GM12891 (cell line): ENCODE results near the gene ERLIN1.

ENCODE experiments used
- POLR2A ChIP-seq: IDR thresholded peaks from 2 replicates; pipeline ENCODE4 v1.6.1; 2011; ENCODE audit warnings: low read depth, low read length, control low read depth
- POLR2AphosphoS5 ChIP-seq: IDR thresholded peaks from 2 replicates; pipeline ENCODE4 v1.6.1; 2011; ENCODE audit warnings: low read depth, low read length, control low read depth
- TAF1 ChIP-seq: IDR thresholded peaks from 2 replicates; pipeline ENCODE4 v1.6.1; 2011; ENCODE audit warnings: low read depth, low read length, control low read depth

DNA sequence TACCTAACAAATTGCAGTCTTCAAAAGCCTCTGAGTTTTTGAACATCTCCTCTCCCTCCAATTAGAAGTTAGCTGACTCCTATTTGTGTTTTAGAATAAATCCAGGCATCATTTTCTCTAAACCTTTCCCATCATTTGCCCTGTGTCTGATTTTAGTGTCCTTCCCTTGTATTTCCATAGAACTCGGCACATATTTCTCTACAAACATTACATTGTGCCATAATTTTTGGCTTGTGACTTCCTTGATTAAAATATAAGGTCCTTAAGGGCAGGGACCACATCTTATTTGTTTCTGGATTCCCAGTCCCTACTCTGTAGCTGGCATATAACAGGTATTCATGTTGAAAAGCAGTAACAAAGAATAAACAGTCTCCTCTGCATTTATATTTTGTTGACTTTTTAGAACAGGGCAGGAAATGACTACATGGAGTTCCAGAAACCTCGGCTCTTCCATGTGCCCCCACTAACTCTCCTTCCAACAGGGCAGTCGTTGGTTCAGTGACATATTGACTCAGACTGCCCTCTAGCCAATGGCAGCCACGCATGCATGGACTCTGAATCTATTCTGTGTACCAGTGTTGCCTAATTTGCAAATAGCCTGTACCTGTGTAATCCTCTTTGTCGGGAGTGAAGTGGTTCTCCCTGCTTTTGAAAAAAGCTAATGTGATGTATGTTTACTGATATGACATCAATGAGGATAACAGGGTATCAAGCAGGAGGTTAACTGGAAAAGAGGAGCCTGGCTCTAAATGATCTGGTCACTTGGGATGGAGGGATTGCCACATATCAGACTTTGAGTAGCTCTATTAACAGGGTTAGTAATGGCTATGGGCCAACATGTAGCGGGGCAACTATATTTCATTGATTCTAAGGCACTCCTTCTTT, 84.4 kb downstream of the ERLIN1 start:
- no peak for TF ChIP-seq POLR2A
- TF ChIP-seq POLR2AphosphoS5, result no peak
- TF ChIP-seq TAF1, result no peak
